Lower leg skin (tissue), 4 donors: ENCODE measurements around the gene TTC39B. TPM values are rescaled to one million over a fixed set of nuclear protein-coding genes. Genes with fewer than 3 reads are reported as not detected.

Experiments used
- DNase-seq, 2 donors: peaks; one replicate each; pipeline ENCODE4 v3.0.0-alpha.2; 2019; ENCODE audit warnings: low spot score in 2 of 2
- H3K4me3 ChIP-seq: fragments of 200-600 bp; sonication (generic); 2 replicates; pipeline ENCODE4 v1.5.1; 2017; ENCODE audit warnings: mild to moderate bottlenecking, low read depth; ENCODE audit not compliant: poor library complexity, severe bottlenecking
- POLR2A ChIP-seq, 2 donors: fragments of 450-650 bp; IDR thresholded peaks; one replicate each; pipeline ENCODE4 v1.6.1; 2016 to 2017; ENCODE audit warnings: antibody characterized with exemption in 2 of 2, mild to moderate bottlenecking in 1 of 2, moderate library complexity in 1 of 2
- WGBS, 2 donors: methylation state at CpG; one replicate each; pipeline ENCODE4 v1.1.5; 2018; 5-methylcytosine and 5-hydroxymethylcytosine counted together
- intact Hi-C: fragments of 100-400 bp; cut with DNase I; formaldehyde crosslinking; loops from one replicate; pipeline ENCODE4 v1.15.0; 2023; ENCODE audit warnings: low total_unique reads
- total RNA-seq, 4 donors: library from RNA; depleted of rRNA; stranded (reverse); fragments of >200 nt; gene quantifications; one replicate each; pipeline ENCODE4 v1.1.0, GENCODE V29; 2016
- TF ChIP-seq, protein P1 (sequence below), 3 donors: fragments of 450-650 bp; IDR thresholded peaks; one replicate each; pipeline ENCODE4 v1.5.1; 2016; ENCODE audit warnings: antibody characterized with exemption in 3 of 3, mild to moderate bottlenecking in 3 of 3, moderate library complexity in 2 of 3

Gene TTC39B
- total RNA-seq, 4 donors from 2014 or later, result 38.4 to 53.3 (median 42.2) TPM

DNA sequence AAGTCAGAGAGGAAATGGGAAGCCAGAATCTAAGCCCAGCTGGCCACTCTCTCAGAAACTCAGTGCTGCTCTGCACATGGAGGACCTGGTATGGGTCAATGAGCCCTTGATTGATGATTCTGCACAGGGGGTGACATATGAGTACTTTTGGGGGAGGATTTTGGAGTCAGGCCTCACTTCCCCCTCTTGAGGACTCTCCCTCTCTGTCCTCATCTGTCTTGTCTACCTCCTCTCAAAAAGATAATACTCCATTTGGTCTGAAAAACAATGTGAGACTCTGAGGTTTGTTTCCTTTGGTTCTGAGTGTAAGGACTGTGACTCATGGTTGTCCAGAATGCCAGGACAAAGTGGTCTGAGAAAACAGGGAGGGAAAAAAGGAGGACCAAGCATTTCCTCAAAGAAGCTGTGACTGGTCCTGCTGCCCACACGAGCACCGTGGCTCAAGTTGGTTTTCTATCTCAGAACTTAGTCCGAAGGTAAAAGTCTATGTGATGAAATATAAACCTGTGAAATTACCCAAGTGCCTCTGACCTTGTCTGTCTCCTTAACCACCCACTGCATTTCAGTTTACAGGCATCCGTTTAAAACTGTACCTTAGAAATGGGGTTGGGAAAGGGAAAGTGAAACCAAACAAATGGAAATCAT lies 11.1 kb downstream of the TTC39B start:
- no peak for DNase-seq
- 12 to 14% methylated on average over 4 of the region's 4 CpGs for WGBS, 2 donors
- intact Hi-C loops, result no loop called here
- TF ChIP-seq, protein P1, sequence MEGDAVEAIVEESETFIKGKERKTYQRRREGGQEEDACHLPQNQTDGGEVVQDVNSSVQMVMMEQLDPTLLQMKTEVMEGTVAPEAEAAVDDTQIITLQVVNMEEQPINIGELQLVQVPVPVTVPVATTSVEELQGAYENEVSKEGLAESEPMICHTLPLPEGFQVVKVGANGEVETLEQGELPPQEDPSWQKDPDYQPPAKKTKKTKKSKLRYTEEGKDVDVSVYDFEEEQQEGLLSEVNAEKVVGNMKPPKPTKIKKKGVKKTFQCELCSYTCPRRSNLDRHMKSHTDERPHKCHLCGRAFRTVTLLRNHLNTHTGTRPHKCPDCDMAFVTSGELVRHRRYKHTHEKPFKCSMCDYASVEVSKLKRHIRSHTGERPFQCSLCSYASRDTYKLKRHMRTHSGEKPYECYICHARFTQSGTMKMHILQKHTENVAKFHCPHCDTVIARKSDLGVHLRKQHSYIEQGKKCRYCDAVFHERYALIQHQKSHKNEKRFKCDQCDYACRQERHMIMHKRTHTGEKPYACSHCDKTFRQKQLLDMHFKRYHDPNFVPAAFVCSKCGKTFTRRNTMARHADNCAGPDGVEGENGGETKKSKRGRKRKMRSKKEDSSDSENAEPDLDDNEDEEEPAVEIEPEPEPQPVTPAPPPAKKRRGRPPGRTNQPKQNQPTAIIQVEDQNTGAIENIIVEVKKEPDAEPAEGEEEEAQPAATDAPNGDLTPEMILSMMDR (IDR thresholded peaks at IDR 0.05), result no peak
- TF ChIP-seq POLR2A (IDR thresholded peaks at IDR 0.05), result no peak
- H3K4me3 ChIP-seq, result no peak overlapping the region

DNA sequence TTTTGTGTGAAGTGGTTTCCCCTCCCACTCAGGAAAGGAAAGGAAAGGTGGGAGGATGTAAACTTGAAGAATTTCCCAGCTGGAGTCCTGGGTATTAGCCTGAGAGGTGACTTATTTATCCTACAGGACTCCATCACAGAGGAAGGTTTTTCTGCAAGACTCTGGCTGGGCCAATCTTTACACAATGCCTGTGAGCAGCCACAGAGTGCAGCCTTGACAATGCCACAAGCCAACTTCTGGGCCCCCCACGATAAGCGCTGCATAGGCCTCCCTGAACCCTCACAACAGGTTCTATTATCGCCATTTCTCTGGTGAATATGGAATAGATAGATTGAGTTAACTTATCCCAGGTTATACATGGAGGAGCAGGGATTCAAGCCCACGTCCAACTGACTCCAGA lies 12.4 kb downstream of the TTC39B start:
- TF ChIP-seq, protein P1 (IDR thresholded peaks at IDR 0.05), result no peak
- TF ChIP-seq POLR2A (IDR thresholded peaks at IDR 0.05), result no peak
- intact Hi-C loops, result no loop called here
- 91 to 92% methylated on average over 4 of the region's 4 CpGs for WGBS, 2 donors
- no peak for DNase-seq
- H3K4me3 ChIP-seq, result no peak overlapping the region

DNA sequence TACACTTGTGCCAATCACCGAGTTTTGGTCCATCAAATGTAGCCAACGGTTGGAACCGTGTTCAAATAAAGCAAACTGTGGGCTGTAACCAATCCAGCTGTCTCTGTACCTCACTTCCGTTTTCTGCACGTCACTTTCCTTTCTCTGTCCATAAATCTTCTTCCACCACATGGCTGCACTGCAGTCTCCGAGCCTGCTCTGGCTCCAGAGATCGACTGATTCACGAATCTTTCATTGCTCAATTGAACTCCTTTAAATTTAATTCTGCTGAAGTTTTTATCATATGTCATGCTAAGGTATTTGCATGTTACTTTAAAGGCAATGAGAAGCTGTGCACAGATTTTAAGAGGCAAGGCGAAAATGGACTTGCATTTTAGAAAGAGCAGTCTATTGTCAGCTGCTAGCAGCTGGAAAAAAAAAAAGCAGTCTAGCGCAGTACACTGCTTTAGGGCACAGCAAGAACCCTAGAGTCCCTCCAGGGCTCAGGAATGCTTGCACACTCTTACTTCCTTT lies 13.2 kb downstream of the TTC39B start:
- intact Hi-C loops, result no loop called here
- no peak for DNase-seq
- 31 to 33% methylated on average over 10 of the region's 10 CpGs for WGBS, 2 donors
- H3K4me3 ChIP-seq, result no peak overlapping the region
- TF ChIP-seq POLR2A (IDR thresholded peaks at IDR 0.05), result no peak
- TF ChIP-seq, protein P1 (IDR thresholded peaks at IDR 0.05), result no peak

DNA sequence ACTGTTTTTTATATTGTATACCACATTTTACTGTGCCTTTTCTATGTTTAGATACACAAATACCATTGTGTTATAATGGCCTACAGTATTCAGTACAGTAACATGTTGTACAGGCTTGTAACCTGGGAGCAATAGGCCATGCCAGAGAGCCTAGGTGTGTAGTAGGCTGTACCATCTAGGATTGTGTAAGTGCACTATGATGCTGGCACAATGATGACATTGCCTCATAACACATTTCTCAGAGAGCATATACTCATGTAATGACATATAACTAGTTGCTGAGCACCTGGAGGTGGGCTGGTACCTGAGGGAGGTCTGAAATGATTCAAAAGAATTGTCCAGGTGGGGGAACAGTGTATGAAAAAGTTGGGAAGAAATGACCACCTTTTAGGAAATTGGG lies 13.9 kb downstream of the TTC39B start:
- no peak for DNase-seq
- no peak overlapping the region for H3K4me3 ChIP-seq
- intact Hi-C loops, result no loop called here
- TF ChIP-seq, protein P1 (IDR thresholded peaks at IDR 0.05), result no peak
- TF ChIP-seq POLR2A (IDR thresholded peaks at IDR 0.05), result no peak

DNA sequence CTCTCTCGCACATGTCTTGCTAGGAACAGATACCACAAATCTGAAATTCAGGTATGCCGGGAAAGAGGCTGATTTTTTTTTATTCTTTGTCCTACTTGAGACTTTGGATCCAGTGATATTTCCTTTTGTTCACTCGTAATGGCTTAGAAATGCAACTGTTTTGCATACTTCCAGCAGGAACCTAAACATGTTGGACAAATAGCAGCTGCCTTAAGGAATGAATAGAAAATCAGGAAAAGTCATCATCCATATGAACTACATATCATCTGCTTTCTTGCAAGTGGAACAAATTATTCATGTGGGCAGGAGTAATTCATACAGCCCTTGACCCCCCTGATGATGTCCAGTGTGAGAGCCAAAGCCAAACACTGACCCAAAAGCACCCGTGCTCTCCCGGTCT lies 17.4 kb downstream of the TTC39B start:
- WGBS, 2 donors, result 91 to 96% methylated on average over 5 of the region's 5 CpGs
- no peak for DNase-seq
- TF ChIP-seq, protein P1 (IDR thresholded peaks at IDR 0.05), result no peak
- TF ChIP-seq POLR2A (IDR thresholded peaks at IDR 0.05), result no peak
- intact Hi-C loops, result no loop called here
- no peak overlapping the region for H3K4me3 ChIP-seq

DNA sequence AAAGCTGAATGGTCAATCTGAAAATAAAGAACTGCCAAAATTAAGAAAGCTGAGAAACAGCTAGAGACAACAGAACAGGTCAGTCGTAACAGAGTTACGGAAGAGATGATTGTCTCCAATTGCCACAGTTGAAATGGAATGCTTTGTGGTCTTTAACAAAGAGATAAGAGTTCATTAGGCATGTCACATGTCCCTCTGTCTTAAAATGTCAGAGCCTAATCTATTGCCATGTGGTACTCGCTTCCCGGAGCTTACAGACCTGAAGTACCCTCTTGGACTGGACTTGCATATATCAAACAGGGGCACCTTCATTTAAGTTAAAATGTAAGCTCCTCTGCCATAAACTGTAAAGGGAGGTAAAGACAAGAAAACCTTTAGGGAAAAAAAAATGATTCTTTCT lies 19.7 kb downstream of the TTC39B start:
- no peak for DNase-seq
- intact Hi-C loops, result no loop called here

More for the DNA sequence above, 19.7 kb downstream of the TTC39B start:
- no peak overlapping the region for H3K4me3 ChIP-seq
- 91 to 98% methylated on average over 4 of the region's 4 CpGs for WGBS, 2 donors
- TF ChIP-seq POLR2A (IDR thresholded peaks at IDR 0.05), result no peak
- TF ChIP-seq, protein P1 (IDR thresholded peaks at IDR 0.05), result no peak
